Hepatocyte (in vitro differentiated cells): Measurements from ENCODE around the gene SHROOM3.

Experiments used
- CTCF ChIP-seq: fragments of 200-600 bp; sonication (generic); IDR thresholded peaks from 2 replicates; pipeline ENCODE4 v1.5.1; 2016; ENCODE audit warnings: antibody characterized with exemption, mild to moderate bottlenecking; ENCODE audit not compliant: poor library complexity
- EZH2 ChIP-seq: fragments of 200-600 bp; sonication (generic); IDR thresholded peaks from 2 replicates; pipeline ENCODE4 v1.6.1; 2016; ENCODE audit warnings: antibody characterized with exemption, mild to moderate bottlenecking, borderline replicate concordance

- no peak for TF ChIP-seq CTCF
- TF ChIP-seq EZH2, result no peak
These were observed 303.3 kb downstream of the SHROOM3 start for GRCh38 chr4:76738086-76738931.
